GM13976 (cell line): ENCODE measurements around the gene TBCK.

Experiments used
- DNase-seq: peaks from one replicate; pipeline ENCODE4 v3.0.0; 2012; ENCODE audit warnings: low spot score
- CTCF ChIP-seq: IDR thresholded peaks from 2 replicates; pipeline ENCODE4 v1.5.1; 2012; ENCODE audit warnings: borderline replicate concordance, mild to moderate bottlenecking; ENCODE audit not compliant: insufficient read depth; ENCODE audit errors: extremely low read depth, missing control alignments, control extremely low read depth
- in situ Hi-C: fragments of 300-500 bp; cut with MboI; formaldehyde crosslinking; loops from one replicate; pipeline ENCODE4 v1.12.0; 2022; ENCODE audit warnings: low sequenced_read_pairs, mixed read lengths, inconsistent platforms; ENCODE audit not compliant: unreplicated experiment

TBCK gene

GRCh38 chr4:106058921-106059320, 257.1 kb downstream of the TBCK start:
- in situ Hi-C loops, result no loop called here
- no peak for DNase-seq
- no peak for TF ChIP-seq CTCF

DNA sequence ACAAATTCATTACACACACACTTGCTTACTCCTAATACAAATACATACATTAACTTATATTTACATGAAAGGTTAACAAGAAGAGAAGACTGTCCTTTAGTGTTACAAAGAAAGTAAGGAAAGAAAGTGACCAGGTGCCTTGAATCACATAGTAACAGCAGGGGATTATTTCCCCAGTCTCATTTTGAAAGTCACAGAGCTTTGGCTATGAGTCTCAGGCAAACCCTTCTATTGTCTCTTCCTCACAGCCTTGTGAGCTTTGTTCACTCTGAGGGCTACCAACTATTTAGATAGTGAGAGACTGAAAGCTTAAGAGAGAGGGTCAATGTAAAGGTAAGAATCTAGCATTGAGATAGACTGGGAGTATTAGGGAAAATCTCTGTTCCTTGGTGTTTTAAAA, 259.1 kb downstream of the TBCK start:
- in situ Hi-C loops, result no loop called here
- DNase-seq, result no peak
- no peak for TF ChIP-seq CTCF

GRCh38 chr4:106051514-106051913, 264.5 kb downstream of the TBCK start:
- no peak for DNase-seq
- TF ChIP-seq CTCF, result no peak
- in situ Hi-C loops, result no loop called here

GRCh38 chr4:106049490-106049889, 266.5 kb downstream of the TBCK start:
- DNase-seq, result no peak
- no peak for TF ChIP-seq CTCF
- in situ Hi-C loops, result no loop called here

GRCh38 chr4:106048250-106048971, 267.6 kb downstream of the TBCK start:
- in situ Hi-C loops, result no loop called here
- TF ChIP-seq CTCF, result no peak
- DNase-seq, result no peak

DNA sequence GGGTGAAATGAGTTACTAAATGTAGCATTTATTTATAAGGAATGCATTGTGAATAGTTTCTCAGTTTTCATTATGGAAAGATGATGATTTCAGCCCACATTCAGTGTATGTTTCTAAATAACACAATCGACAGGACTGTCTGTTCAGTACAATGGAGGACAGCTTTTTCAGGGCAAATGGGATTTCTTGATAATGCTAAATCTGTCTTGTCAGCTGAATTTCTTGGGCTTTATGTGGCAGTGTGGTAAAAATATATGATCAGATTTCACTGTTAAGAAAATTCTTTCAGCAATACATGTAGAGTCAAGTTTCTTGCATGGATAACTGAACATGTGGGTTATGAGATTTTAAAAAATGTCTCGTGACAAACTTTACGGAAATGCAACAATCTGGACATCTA, 269.9 kb downstream of the TBCK start:
- in situ Hi-C loops, result no loop called here
- no peak for DNase-seq
- no peak for TF ChIP-seq CTCF
